Stimulated activated CD4-positive, alpha-beta T cell treated with anti-CD3 and anti-CD28 coated beads, Interleukin-1b, Interleukin-23, amount 100 ng/mL, for 24 hours (primary cell): ENCODE results near the gene SAMD4A.
A peak's percentile ranks its signal among the peaks of the same experiment; 100 is the strongest.

Experiments used
- DNase-seq, 4 experiments: peaks; one replicate each; pipeline ENCODE4 v3.0.0-alpha.2; 2020; ENCODE audit warnings: low read depth in 4 of 4, low spot score in 1 of 4

SAMD4A gene, protein sequence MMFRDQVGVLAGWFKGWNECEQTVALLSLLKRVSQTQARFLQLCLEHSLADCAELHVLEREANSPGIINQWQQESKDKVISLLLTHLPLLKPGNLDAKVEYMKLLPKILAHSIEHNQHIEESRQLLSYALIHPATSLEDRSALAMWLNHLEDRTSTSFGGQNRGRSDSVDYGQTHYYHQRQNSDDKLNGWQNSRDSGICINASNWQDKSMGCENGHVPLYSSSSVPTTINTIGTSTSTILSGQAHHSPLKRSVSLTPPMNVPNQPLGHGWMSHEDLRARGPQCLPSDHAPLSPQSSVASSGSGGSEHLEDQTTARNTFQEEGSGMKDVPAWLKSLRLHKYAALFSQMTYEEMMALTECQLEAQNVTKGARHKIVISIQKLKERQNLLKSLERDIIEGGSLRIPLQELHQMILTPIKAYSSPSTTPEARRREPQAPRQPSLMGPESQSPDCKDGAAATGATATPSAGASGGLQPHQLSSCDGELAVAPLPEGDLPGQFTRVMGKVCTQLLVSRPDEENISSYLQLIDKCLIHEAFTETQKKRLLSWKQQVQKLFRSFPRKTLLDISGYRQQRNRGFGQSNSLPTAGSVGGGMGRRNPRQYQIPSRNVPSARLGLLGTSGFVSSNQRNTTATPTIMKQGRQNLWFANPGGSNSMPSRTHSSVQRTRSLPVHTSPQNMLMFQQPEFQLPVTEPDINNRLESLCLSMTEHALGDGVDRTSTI

DNA sequence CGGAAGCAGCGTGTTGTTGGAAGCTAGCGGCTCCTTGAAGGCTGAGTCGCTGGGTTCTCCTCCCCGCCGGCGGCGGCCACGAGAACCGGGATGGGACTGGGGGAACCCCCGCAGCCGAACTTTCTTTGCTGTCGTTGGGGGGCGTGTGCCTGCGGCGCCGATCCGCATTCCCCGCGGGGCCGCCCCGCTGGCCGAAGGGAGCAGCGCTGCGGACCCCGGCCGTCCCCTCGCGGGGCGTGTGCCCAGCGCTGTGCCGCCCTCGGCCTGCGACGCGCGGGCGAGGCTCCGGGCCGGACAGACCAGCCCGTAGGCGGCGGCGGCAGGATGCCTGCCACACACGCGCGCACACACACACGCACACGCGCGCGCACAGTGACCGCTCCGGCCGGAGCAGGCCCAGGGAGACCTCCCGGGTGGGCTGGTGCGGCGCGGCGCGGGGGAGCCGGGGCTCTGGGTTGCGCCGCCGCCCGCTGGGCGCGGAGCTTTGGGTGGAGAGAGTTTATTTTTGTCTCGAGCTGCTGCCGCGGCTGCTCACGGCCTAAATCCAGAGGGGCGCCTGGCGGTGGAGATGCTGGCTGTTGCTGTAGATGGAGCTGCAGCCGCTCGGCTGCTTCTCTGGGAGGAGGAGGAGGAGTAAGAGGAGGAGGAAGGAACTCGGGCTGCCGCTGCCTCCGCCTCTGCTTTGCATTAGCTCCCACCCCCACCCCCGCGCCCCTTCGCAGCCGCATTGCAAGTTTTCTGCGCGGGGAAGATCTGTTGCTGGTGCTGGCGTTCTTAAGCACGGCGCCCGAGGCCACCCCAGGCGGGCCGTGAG, at the start of gene SAMD4A:
TSS of gene SAMD4A (plus strand) at position 719 of the 814 bp plus-strand sequence. CDS start 789 bp downstream, outside the sequence.
- peak in 2 of 4 experiments; percentile 34 to 38 for DNase-seq

DNA sequence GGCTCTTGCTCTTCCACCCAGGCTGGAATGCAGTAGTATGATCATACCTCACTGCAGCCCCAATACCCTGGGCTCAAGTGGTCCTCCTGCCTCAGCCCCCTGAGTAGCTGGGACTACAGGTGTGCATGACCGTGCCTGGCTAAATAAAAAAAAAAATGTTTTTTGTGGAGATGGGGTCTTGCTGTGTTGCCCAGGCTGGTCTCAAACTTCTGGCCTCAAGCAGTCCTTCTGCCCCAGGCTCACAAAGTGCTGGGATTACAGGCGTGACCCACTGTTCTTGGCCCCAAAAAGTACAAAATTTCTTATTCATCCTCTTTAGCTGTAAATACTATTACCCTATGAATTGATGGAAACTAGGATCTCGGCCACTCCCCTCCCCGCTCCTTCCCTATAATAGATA, 42.5 kb upstream of the SAMD4A start:
- DNase-seq, result no peak

DNA sequence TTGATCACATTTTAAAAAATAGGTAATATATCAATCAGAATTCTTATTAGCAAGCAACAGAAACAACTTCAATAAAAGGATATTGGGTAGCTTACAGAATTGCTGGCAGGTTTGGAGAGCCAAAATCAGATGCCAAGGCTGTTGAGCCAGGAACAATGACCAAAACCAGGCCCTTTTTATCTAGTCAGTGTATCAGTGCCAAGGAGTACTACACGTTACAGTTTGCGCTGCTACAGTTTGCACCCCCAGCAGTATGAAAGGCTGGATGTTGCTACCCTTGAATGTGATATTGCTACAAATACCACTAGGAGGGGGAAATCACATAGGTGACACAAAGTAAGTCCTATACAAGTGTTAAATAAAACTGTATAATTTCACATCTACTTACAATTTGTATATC, 38.0 kb upstream of the SAMD4A start:
- no peak for DNase-seq

DNA sequence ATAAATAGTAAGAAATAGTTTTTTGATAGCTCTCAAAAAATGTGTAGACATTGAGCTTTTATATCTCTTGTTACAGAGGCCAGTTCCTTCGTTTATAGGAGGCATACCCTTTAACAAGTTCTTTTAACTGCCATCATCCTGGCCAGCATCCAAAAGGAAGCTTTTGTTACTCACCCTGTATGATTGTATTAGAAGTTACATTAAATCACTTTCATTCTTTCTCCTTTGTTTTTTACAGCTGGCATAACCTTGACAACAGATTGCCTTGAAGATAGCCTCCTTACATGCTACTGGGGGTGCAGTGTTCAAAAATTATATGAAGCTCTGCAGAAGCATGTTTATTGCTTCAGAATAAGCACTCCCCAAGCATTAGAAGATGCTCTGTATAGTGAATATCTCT, 37.1 kb upstream of the SAMD4A start:
- DNase-seq, result no peak

DNA sequence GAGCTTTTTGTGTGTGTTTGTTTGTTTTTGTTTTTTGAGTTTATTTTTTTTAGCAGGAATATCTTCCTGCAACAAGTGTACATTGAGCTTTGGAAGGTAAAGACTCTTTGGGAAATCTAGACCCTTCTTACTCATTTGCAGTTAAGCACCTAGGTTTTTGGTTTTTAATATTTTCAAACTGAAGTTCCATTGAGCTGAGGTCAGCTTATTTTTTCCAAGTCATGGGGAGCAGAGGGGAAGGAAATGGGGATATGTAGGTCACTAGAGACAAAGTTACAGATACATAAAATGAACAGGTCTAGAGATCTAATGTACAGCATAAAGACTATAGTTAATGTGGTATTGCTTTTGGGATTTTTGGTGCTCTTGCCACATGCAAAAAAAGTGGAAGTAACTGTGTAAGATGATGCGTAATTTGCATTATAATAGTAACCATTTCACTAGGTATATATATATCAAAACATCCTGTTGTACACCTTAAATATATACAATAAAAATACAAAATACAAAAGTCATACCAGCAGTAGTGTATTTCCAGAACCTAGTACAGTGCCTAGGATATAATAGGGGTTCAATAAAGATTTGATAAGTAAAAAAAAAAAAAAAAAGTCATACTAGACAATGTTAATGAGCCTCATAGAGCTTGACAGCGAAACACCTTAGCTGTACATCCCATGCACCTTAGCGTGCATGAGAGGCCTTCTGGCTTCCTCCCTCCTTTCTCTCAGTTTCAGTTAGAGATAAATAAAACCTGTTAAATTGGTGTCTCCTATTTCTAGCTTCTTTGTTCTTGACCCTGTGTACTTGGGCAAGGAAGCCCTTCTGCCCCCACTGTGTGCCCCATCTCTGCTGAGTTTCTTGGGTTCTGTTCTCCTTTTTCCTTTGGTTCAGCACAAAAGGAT, 34.6 kb upstream of the SAMD4A start:
- no peak for DNase-seq

DNA sequence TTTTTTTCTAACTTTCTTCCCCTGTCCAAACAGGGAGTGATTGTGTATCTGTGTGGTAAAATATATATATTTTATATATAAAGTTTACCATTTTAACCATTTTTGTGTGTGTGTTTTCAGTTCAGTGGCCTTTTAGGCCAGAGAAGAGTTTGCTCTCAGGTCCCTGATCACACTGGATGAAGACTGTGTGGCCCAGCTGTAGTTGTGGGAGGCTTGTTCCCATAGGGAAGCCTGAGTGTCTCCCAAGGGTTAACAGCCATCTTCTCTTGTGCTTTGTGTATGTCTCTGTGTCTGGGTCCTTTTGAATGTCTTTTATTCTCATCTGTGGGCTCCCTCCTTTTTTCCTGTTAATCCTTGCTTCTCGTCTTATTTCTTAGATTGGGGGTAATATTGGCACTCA, 33.8 kb upstream of the SAMD4A start:
- no peak for DNase-seq

DNA sequence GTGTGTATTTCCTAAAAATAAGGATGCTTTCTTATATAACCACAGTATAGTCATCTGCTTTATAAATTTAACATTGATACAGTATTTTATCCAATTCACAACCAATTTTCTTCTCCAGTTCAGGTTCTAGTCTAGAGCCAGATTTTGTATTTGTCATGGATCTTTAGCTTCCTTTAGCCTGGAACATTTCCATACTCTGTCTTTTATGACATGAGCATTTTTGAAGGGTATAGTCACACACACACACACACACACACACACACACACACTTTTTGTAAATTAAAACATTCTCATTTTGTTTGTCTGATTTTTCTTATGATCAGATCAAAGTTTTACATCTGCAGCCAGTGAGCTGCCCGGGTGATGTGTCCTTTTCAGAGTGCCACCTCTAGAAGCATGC, 31.8 kb upstream of the SAMD4A start:
- DNase-seq, result no peak

DNA sequence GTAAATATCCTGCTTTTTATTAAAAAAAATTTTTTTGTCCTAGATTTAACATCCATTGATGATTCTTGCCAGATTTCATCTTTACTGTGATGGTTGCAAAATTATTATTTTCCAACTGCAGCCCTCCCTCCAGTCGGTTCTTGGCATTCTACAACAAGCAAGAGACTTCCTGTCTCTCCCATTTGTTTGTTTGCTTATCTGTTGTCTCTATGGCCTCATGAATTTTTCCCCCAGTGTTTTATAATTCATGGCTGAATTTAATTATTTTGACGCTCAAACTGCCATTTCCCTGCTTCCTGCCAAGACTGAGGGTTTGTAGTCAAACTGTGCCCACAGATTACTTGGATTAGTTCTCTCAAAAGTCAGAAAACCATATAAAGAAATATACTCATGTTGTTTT, 31.3 kb upstream of the SAMD4A start:
- no peak for DNase-seq

DNA sequence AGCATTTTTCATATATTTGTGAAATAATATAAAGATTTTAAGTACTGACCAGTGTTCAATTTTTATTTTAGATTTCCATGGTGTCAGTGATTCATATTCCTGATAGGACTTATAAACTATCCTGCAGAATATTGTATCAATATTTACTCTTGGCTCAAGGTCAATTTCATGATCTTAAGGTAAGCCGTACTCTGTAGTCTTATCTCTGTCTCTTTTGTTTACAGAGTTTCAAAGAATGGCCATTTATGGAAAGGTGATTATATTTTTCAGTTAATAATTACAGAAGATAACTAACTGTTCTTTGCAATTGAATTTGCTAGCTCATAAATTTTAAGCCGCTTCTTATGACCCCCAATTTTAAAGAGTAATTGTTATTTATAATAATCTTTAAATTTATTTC, 29.3 kb upstream of the SAMD4A start:
- DNase-seq, result no peak

DNA sequence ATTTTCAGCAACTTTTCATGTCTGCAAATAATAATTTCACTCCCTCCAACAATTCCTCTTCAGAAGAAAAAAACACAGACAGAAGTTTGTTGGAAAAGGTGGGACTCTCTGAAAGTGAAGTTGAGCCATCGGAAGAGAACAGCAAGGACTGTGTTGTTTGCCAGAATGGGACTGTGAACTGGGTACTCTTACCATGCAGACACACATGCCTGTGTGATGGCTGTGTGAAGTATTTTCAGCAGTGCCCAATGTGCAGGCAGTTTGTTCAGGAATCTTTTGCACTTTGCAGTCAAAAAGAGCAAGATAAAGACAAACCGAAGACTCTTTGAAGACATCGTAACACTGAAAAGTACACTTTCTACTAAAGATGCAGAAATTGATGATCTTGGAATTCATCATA, 28.9 kb upstream of the SAMD4A start:
- no peak for DNase-seq

DNA sequence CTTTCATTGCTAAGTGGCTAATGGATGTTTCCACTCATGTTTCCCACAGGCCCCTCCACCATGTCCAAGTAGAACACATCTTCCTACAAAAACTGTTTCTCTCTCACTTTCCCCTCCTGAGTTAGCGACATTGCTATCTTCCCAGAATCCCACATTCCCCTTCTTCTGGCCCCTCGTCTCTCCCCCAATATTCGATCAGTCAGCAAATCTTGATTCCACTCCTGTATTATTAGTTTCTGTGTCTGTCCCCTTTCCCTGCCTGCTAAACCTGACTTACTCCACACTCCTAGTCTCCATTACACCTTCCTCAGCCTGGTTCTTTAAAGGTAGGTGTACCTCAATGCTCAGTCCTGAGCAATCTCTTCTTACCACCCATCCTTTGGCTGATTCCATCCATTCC, 19.3 kb upstream of the SAMD4A start:
- no peak for DNase-seq

DNA sequence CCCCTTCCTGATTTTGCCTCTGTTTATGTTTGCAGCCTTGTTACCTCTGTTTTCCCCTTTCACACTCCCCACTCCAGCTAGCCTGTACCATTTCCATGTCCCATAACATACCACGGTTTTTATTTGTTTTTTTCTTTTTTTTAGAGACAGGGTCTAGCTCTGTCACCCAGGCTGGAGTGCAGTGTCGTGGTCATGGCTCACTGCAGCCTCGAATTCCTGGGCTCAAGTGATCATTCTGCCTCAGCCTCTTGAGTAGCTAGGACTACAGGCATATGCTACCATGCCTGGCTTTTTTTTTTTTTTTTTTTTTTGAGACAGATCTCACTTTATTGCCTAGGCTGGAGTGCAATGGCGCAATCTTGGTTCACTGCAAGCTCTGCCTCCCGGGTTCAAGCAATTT, 18.4 kb upstream of the SAMD4A start:
- no peak for DNase-seq

DNA sequence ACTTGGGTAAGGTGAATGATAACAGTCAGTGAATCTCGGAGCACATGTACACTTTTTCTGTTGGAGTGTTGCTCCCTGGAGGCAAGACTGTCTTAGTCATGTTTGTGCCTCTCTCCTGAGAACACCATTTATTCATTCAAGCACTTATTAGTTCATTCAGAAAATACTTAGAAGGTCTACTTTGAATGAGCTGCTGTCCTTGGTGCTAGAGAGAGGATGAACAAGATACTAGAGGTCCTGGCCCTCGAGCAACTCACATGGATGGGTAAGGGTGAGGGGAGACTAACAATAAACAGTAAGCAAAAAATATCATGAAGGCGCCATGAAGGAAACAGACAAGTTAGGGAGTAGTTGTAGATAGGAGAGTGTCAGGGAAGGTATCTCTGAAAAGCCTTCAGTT, 17.1 kb upstream of the SAMD4A start:
- DNase-seq, result no peak

DNA sequence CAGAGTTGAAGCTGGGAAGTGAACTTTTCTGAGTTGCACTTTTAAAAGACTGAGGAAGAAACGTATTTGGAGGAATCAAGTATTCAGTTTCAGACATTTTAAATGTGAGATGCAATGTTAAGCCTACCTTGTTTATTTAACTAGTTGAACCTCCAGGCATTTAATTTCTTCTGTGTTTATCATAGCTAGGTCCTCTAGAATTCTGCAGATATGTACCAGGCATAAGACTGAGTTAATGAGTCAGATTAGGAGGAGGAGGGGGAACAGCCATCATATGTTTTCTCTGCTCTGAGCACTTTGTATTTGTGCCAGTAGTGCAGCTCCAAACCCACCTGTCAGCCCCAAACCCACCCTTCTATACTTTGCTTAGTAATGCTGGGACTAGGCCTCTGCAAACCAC, 16.4 kb upstream of the SAMD4A start:
- no peak for DNase-seq

DNA sequence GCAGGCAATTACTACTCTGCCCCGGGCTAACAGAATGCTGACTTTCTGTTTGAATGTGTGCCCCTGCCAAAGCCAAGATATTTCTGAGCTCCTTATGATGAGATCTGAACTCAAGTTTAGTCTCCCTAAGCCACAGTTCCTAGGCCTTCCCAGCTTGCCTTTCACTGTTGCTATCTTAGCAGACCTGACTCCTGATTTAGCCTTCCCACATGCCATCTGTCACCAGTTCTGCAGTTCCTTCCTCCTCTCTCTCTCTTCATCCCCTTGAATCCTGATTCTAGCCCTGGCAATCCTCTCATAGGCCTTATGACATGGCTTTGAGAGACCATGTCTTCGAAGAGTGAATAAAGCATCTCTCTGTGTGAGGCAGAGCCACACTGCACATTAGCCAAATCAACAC, 12.5 kb upstream of the SAMD4A start:
- DNase-seq, result no peak

DNA sequence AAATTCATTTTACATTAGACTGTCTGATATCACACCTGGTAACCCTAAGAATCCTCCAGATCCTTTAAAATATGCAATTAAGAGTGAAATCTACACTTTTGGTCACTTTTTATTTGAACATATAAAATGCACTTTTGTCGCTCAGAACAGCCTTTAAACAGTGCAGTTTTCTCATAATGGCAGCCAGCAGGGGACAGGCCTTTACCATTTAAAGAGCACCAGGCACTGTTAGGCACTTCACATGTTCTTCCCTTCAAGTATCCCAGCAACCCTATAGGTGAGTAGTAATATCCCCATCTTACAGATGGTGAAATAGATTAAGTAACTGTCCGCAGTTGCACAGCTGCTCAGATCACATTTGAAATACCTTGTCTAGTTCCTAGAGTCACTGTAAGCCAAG, 11.3 kb upstream of the SAMD4A start:
- DNase-seq, result no peak

DNA sequence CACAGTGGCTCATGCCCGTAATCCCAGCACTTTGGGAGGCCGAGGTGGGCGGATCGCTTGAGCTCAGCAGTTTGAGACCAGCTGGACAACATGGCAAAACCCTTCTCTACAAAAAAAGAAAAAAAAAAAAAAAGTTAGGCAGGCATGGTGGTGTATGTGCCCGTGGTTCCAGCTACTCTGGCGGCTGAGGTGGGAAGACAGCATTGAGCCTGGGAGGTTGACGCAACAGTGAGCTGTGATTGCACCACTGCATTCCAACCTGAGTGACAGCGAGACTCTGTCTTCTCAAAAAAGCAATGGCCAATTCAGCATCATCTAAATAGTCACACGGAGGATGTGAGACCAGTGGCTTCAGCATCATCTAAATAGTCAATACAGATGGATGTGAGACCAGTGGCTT, 10.4 kb upstream of the SAMD4A start:
- no peak for DNase-seq

DNA sequence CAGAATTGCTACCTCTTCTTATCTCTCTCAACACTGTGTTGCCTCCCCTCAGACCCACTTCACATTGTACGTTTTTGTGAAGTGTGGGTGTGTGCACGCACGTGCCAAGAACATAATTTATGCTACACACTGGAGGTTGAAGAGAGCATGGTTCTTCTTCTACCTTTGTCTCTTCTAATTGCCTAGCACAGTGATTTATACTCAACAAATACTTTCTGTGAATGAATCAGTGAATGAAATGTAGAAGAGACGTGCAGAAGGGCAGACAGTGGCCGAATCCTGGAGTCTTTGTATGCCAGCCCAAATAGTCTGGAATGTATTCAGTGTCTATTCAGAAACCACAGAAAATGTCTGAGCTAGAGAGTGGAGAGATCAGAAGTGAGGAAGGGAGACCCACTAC, 4.6 kb upstream of the SAMD4A start:
- no peak for DNase-seq

DNA sequence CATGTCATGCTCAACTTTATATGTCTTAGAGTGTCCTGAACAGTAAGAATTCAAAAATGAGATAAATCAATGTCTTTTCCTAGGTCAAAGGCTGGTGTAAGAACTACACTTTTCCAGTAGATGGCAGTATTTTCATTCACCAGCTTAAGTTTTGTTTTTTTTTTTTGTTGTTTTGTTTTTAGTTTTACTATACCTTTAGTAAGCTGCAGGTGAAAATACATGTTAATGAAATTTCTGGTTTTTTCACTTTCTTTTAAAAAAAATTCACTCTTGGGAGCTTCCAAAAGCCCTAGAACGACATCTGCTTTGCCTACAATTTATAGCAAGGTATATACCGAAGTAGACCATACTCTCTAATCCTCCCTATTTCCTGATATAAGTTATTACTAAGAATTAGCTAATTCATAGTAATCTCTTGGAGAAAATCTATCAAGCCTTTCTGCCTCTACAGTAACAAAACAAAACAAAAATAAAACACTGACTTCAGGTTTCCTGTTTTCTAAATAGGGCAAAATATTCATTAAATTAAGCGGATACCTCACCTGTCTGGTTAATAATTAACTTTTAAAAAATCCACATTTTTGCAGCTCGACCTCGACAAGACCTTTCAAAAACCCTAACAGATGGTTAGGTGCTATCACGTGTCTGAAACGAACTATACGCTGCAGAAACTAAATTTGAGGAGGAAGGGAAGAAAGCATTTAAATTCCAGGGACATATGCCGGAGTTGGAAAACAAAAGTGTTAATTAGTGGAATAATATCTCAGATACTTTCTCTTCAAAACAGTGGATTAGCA, 2.7 kb upstream of the SAMD4A start:
- no peak for DNase-seq
